Activated CD4-positive, alpha-beta memory T cell treated with anti-CD3 and anti-CD28 coated beads for 36 hours (primary cell): ENCODE results near the gene B4GALNT4. TPM values are rescaled to one million over a fixed set of nuclear protein-coding genes. Genes with fewer than 3 reads are reported as not detected.
A peak's percentile ranks its signal among the peaks of the same experiment; 100 is the strongest.
"Not testable (repeated sequence)": the region's sequence is repeated elsewhere in the genome, so short reads cannot be mapped to it uniquely, and the experiment has no call there.

Experiments
- CTCF ChIA-PET: fragments of 350-600 bp; sonication (Branson Sonifier 250); formaldehyde crosslinking; loops from one replicate; lab custom pipeline; 2021; ENCODE audit warnings: antibody characterized with exemption, inconsistent platforms; lab: Charles Lee
- POLR2A ChIA-PET: fragments of 350-600 bp; sonication (Branson Sonifier 250); formaldehyde crosslinking; loops from one replicate; lab custom pipeline; 2021; ENCODE audit warnings: antibody characterized with exemption; lab: Charles Lee
- DNase-seq: peaks from one replicate; pipeline ENCODE4 v3.0.0-alpha.2; 2020
- H3K27ac Mint-ChIP-seq: one replicate; pipeline ENCODE4 v1.8.0; 2021; ENCODE audit warnings: mixed read lengths
- H3K27me3 Mint-ChIP-seq: one replicate; pipeline ENCODE4 v1.8.0; 2021; ENCODE audit warnings: mixed read lengths
- H3K36me3 Mint-ChIP-seq: one replicate; pipeline ENCODE4 v1.8.0; 2021; ENCODE audit warnings: mixed read lengths
- H3K4me1 Mint-ChIP-seq: one replicate; pipeline ENCODE4 v1.8.0; 2021; ENCODE audit warnings: low read depth, mixed read lengths
- H3K4me3 Mint-ChIP-seq: one replicate; pipeline ENCODE4 v1.8.0; 2021; ENCODE audit warnings: mild to moderate bottlenecking, mixed read lengths
- H3K9me3 Mint-ChIP-seq: one replicate; pipeline ENCODE4 v1.8.0; 2021; ENCODE audit warnings: mixed read lengths
- intact Hi-C: fragments of 100-400 bp; cut with micrococcal nuclease; formaldehyde crosslinking; loops from one replicate; pipeline ENCODE4 v1.15.1; 2023
- total RNA-seq, 2 experiments: library from RNA; stranded (reverse); gene quantifications; one replicate each; pipeline ENCODE4 v1.2.3, GENCODE V29; 2021

Gene B4GALNT4
- total RNA-seq, 2 experiments from 2014 or later, result 2.1 to 4.0 TPM

DNA sequence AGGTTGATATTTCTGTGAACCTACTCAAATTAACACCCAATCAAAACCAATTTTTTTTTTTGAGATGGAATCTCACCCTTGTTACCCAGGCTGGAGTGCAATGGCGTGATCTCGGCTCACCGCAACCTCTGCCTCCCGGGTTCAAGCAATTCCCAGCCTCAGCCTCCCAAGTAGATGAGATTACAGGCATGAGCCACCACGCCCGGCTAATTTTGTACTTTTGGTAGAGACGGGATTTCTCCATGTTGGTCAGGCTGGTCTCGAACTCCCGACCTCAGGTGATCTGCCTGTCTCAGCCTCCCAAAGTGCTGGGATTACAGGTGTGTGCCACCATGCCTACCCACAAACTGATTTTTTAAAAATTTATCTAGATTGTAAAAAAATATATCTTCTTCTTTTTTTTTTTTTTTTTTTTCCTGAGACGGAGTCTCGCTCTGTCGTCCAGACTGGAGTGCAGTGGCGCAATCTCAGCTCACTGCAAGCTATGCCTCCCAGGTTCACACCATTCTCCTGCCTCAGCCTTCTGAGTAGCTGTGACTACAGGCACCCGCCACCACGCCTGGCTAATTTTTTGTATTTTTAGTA is 40.7 kb upstream of the B4GALNT4 start:
- POLR2A ChIA-PET, result interaction anchor here (0.9 to 2.5 kb wide), 2 partner anchors 12 to 27 kb away, joined by 3 to 12 read pairs; no protein-coding TSS in a partner anchor

DNA sequence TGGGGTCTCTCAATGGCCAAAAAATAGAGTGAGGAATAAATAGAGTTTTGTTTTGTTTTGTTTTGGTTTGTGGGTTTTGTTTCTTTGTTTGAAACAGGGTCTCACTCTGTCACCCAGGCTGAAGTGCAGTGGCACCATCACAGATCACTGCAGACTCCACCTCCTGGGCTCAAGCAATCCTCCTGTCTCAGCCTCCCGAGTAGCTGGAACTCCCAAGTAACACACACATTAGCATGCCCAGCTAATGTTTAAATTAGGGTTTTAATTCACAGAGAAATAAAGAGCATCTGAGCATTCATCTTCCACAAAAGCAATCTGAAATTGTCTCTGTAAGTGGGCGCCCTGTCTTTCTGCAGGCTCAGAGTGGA is 39.4 kb upstream of the B4GALNT4 start:
- no peak for DNase-seq
- peak overlapping the region; percentile 77 for H3K27ac Mint-ChIP-seq
- peak overlapping the region; percentile 49 for H3K4me3 Mint-ChIP-seq
- ChIA-PET POLR2A (interaction anchor here (0.9 to 2.5 kb wide), 2 partner anchors 13 to 26 kb away, joined by 3 to 12 read pairs; no protein-coding TSS in a partner anchor), CTCF (interaction anchor here (1.0 to 1.8 kb wide), 4 partner anchors 10 to 92 kb away, joined by 3 to 6 read pairs (median 4); no protein-coding TSS in a partner anchor)
- H3K27me3 Mint-ChIP-seq, result no peaks in the 10 kb centered on the region
- intact Hi-C loops, result no loop called here
- no peaks in the 10 kb centered on the region for H3K36me3 Mint-ChIP-seq
- H3K9me3 Mint-ChIP-seq, result peaks cover 5% of the 10 kb centered on the region
- peaks cover 61% of the 10 kb centered on the region for H3K4me1 Mint-ChIP-seq

More for the DNA sequence above, 40.7 kb upstream of the B4GALNT4 start:
- H3K27me3 Mint-ChIP-seq, DNase-seq, H3K36me3 Mint-ChIP-seq, H3K4me3 Mint-ChIP-seq, intact Hi-C loops, H3K9me3 Mint-ChIP-seq: not testable (repeated sequence)
- CTCF ChIA-PET, result interaction anchor here (1.0 to 1.8 kb wide), 2 partner anchors 11 to 91 kb away, joined by 3 to 6 read pairs; no protein-coding TSS in a partner anchor
- peaks cover 67% of the 10 kb centered on the region for H3K4me1 Mint-ChIP-seq
- H3K27ac Mint-ChIP-seq, result peak overlapping the region; percentile 77

DNA sequence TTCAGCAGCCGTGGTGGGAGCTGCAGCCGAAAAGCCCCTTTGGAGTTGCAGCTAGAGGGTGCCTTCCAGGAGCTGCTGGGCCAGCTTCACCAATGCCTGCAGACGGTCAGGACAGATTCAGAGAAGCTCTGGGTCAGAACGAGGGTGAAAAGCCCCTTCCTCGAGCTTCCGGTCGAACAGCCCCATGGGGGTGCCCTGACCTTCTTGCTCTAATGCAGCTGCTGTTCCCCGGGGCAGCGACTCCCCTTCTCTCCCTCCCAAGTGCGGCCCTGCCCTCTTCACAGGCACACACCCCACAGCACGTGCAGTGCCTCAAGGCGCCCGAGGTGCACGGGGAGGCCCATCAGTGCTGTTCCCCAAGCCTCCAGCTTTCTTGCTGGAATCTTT is 39.0 kb upstream of the B4GALNT4 start:
- Mint-ChIP-seq H3K36me3 (no peaks in the 10 kb centered on the region), H3K27ac (peak overlapping the region; percentile 77), H3K9me3 (peaks cover 5% of the 10 kb centered on the region), H3K27me3 (no peaks in the 10 kb centered on the region), H3K4me1 (peaks cover 59% of the 10 kb centered on the region), H3K4me3 (no peak overlapping the region)
- intact Hi-C loops, result no loop called here
- DNase-seq, result no peak
- ChIA-PET CTCF (interaction anchor here (1.3 to 1.8 kb wide), 3 partner anchors 9 to 80 kb away, joined by 3 to 6 read pairs (median 4); no protein-coding TSS in a partner anchor), POLR2A (interaction anchor here (2.5 kb wide), 1 partner anchor 25 kb away, joined by 12 read pairs; no protein-coding TSS in a partner anchor)

DNA sequence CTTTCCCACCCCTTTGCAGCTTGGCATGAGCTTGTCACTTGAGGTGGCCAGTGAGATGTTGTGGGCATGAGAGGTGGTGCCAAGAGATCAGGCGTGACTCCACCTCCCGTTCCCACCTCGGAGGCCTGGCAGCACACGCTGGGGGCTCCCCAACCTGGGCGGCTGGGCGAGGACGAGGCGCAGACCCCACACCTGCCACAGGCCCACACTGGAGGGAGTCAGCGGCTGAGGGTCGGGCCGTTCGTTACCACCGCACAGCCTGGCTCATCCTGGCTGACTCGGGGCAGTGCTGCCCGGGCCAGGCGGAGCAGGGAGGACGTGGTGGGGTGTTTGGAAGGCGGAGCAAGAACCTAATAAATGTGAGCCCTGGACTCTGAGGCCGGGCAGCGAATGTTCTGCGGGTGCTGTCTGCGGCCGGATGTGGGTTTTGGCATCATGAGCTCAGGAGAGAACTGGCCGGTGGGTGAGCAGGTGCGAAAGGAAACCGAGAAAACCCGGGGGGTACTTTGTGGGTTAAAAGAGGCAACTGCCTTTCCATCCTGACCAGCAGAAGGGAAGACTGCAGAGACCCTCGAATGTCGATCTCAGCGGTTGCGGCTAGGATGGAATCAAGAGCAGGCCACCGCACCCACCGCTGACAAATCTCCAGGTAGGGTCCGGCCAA is 38.5 kb upstream of the B4GALNT4 start:
- intact Hi-C loops, result no loop called here
- peak overlapping the region; percentile 28 for H3K27ac Mint-ChIP-seq
- H3K27me3 Mint-ChIP-seq, result no peaks in the 10 kb centered on the region
- peaks cover 5% of the 10 kb centered on the region for H3K9me3 Mint-ChIP-seq
- POLR2A ChIA-PET, result no interaction called here
- CTCF ChIA-PET, result interaction anchor here (1.3 to 1.8 kb wide), 3 partner anchors 9 to 81 kb away, joined by 3 to 6 read pairs (median 4); no protein-coding TSS in a partner anchor
- H3K4me1 Mint-ChIP-seq, result peaks cover 55% of the 10 kb centered on the region
- peak; percentile 62 for DNase-seq
- no peaks in the 10 kb centered on the region for H3K36me3 Mint-ChIP-seq
- peak overlapping the region; percentile 29 for H3K4me3 Mint-ChIP-seq

DNA sequence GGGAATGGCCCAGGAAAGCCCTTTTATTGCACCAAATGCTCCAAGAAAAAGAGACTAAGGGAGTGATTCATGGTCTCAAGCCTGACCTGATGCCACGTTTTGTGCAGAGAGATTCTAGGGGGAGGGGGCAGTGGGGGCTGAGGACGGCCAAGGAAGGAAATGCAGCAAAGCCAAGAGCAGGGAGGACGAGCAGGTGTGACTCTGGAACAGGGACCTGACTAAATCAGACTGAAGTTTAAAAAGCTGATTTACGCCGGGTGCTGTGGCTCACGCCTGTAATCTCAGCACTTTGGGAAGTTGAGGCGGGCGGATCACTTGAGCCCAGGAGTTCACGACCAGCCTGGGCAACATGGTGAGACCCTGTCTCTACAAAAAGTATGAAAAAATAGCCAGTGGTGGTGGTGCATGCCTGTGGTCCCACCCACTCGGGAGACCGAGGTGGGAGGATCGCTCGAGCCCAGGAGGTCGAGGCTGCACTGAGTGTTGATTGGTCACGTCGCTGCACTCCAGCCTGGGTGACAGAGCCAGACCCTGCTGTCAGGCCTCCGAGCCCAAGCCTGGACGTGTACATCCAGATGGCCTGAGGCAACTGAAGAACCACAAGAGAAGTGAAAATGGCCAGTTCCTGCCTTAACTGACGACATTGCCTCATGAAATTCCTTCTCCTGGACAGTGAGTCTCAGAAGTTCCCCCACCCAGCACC is 37.8 kb upstream of the B4GALNT4 start:
- intact Hi-C loops, result no loop called here
- no peaks in the 10 kb centered on the region for H3K36me3 Mint-ChIP-seq
- ChIA-PET CTCF (no interaction called here), POLR2A (no interaction called here)
- peaks cover 5% of the 10 kb centered on the region for H3K9me3 Mint-ChIP-seq
- H3K4me1 Mint-ChIP-seq, result peaks cover 49% of the 10 kb centered on the region
- H3K4me3 Mint-ChIP-seq, result peak overlapping the region; percentile 29
- H3K27me3 Mint-ChIP-seq, result no peaks in the 10 kb centered on the region
- DNase-seq, result peak; percentile 27
- H3K27ac Mint-ChIP-seq, result peak overlapping the region; percentile 28

DNA sequence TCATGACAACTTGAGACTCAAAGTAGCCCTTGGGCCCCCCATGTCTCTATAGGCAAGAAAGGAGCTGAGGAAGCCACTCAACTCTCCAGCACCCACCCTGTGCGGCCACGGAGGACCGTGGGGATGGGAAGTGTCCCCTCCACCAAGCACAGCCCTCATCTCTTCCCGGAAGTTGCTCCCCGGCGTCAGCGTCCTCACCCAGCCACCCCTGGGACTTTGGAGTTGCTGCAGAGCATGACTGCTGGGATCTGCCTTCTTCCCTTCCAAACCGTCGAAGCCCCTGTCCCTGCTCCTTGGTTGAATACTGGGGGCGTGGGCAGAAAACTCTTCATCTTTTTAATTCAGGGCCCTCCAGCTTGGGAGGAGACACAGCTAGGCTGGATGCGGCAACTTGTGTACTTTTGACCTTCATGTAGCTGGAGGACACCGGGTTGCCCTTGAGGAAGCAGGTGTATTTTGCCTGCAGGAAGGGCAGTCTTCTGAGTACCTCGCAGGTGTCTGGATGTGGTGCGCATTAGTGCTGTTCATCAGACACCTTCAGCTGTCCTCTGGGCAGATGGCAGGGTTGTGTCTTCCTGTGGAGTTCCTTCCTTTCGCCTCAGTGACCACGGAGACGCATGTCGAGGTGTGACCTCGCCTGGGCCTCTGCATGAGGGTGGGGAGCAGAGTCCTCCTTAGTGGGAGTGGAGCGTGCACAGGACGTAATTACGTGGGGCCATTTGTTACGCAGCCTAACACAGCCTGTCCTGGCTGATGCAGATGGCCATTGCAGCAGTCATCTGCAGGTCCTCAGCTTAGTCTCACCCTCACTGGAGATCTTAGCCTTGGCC is 36.4 kb upstream of the B4GALNT4 start:
- ChIA-PET POLR2A (no interaction called here), CTCF (no interaction called here)
- intact Hi-C loops, result no loop called here
- H3K27ac Mint-ChIP-seq, result no peak overlapping the region
- peaks cover 41% of the 10 kb centered on the region for H3K4me1 Mint-ChIP-seq
- no peak for DNase-seq
- H3K4me3 Mint-ChIP-seq, result no peak overlapping the region
- H3K36me3 Mint-ChIP-seq, result no peaks in the 10 kb centered on the region
- peaks cover 5% of the 10 kb centered on the region for H3K9me3 Mint-ChIP-seq
- H3K27me3 Mint-ChIP-seq, result no peaks in the 10 kb centered on the region

DNA sequence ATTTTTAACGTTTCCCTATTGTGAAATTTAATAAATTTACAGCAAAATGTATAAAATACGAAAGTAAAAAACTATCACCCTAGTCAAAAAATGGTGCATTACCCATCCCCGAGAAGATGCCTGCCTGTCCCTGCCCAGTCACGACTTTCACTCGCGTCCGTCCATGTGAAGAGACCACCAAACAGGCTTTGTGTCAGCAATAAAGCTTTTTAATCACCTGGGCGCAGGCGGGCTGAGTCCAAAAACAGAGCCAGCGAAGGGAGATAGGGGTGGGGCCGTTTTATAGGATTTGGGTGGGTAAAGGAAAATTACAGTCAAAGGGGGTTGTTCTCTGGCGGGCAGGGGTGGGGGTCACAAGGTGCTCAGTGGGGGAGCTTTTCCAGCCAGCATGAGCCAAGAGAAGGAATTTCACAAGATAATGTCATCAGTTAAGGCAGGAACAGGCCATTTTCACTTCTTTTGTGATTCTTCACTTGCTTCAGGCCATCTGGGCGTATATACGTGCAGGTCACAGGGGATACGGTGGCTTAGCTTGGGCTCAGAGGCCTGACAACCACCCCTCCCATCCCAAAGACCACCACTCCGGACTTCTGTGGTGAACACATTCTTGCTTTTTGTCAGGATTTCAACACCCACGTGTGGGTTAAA is 35.6 kb upstream of the B4GALNT4 start:
- H3K9me3 Mint-ChIP-seq, H3K27ac Mint-ChIP-seq, H3K4me3 Mint-ChIP-seq, POLR2A ChIA-PET, H3K27me3 Mint-ChIP-seq, DNase-seq, CTCF ChIA-PET, intact Hi-C loops, H3K36me3 Mint-ChIP-seq: not testable (repeated sequence)
- peaks cover 36% of the 10 kb centered on the region for H3K4me1 Mint-ChIP-seq

DNA sequence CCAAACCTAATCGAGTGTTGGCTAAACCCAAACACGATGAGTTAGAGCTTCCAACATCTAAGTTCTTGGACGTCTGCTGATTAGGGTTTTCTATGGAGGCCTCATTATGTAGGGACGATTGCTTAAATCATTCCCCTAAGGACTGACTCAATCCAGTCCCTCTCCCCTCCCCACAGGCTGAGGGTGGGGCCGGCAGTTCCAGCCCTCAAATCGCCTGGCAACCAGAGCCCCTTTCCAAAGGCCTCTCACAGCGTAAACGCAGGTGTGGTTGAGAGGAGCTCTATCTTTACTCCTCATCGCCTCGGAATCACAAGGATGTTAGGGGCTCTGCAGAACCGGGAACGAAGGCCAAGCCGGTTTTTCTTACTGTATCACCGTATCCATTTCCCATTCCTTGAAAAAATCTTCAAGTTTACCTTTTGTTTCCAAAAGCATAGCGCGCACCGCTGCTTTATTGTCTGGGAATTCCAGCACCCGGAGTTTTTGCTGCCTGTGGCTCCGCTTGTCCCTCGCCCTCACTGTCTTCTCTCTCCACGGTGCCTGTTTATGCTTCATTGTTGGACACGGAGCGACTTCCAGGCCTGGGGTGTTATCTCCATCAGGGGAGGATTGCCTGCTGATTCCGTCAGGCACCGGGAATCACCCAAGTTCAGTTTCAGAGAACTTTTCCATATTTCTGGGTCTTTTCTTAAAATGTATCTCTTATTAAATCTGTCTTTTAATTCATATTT is 34.9 kb upstream of the B4GALNT4 start:
- Mint-ChIP-seq H3K27ac (no peak overlapping the region), H3K4me3 (no peak overlapping the region), H3K27me3 (no peaks in the 10 kb centered on the region), H3K4me1 (peaks cover 34% of the 10 kb centered on the region), H3K36me3 (no peaks in the 10 kb centered on the region), H3K9me3 (peaks cover under 1% of the 10 kb centered on the region)
- CTCF ChIA-PET, result no interaction called here
- no peak for DNase-seq
- POLR2A ChIA-PET, result no interaction called here
- intact Hi-C loops, result no loop called here

DNA sequence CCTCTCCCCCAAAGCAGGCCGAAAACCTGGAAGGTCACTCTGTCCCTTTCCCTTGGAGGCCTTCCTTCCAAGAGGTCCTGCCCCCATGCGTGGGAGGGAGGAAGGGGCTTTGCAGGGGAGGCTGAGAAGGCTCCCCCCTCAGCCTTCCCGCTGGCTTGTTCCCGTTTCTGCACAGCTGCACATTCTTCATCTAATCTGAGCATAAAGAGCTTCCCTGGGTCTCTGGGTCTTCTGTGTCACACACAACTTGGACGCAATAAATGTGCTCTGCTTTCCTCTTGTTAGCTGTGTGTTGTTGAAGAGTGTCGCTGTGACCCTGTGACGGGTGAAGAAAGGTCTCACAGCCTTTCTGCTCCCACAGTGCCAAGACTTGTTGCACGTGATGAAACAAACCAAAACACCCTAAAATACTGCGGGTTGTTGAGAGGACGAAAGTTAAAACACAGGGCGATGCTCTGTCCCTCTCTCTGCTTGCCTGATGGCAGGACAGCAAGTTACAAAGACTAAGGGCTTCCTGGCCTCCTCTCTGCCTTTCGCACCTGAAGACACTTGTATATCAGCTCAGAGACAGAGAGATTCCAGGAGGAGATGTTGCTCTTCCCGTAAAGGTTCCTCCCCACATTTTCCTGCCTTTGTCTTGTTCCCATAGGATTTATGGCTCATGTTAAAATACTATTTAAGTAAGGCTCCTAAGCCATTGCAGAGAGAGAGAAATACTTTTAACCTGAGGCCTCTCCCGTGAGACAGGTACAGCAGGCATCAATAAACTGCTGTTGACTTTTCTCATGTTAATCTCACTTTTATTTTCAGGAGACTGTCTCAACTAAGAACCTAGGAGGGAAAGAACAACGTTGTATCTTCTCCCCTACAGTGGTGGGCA is 33.3 kb upstream of the B4GALNT4 start:
- H3K4me3 Mint-ChIP-seq, result no peak overlapping the region
- no peak for DNase-seq
- ChIA-PET CTCF (no interaction called here), POLR2A (no interaction called here)
- intact Hi-C loops, result no loop called here
- peaks cover 18% of the 10 kb centered on the region for H3K4me1 Mint-ChIP-seq
- H3K27me3 Mint-ChIP-seq, result no peaks in the 10 kb centered on the region
- no peaks in the 10 kb centered on the region for H3K9me3 Mint-ChIP-seq
- no peak overlapping the region for H3K27ac Mint-ChIP-seq
- no peaks in the 10 kb centered on the region for H3K36me3 Mint-ChIP-seq

DNA sequence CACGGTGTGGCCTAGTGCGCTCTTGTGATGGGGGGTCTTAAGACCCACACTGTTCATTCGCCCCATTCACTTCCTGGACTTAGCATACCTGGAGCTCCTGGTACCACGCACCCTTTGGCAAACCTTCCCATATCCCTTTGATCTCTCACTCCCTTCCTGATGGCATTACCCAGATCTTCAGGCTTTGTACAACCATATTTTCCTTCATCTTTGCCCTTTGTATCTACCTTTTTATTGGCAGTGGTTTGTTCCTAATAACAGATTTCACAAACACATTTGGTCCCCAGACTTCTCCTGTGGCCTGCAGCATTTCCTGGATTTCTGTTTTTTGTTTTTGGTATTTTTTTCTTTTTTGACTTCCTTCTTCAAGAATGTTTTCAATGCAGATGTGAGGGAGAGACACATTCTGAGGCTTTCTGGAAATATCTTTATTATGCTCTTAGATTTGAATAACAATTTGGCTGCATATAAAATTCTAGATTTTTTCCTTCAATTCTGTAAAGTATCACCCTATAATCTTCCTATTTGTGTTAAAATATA is 32.6 kb upstream of the B4GALNT4 start:
- intact Hi-C loops, result no loop called here
- DNase-seq, result no peak
- Mint-ChIP-seq H3K27ac (no peak overlapping the region), H3K4me1 (peaks cover 14% of the 10 kb centered on the region), H3K4me3 (no peak overlapping the region), H3K36me3 (no peaks in the 10 kb centered on the region), H3K9me3 (no peaks in the 10 kb centered on the region), H3K27me3 (no peaks in the 10 kb centered on the region)
- ChIA-PET CTCF (no interaction called here), POLR2A (no interaction called here)
